ENCODE results near the gene GRAP. TPM values are rescaled to one million over a fixed set of nuclear protein-coding genes. Genes with fewer than 3 reads are reported as not detected.
"Not testable (repeated sequence)": the region's sequence is repeated elsewhere in the genome, so short reads cannot be mapped to it uniquely, and the experiment has no call there.

The GRAP gene
- total and polyA plus RNA-seq, 7 donors, result 0.71 to 2.2 (median 1.7) TPM

DNA sequence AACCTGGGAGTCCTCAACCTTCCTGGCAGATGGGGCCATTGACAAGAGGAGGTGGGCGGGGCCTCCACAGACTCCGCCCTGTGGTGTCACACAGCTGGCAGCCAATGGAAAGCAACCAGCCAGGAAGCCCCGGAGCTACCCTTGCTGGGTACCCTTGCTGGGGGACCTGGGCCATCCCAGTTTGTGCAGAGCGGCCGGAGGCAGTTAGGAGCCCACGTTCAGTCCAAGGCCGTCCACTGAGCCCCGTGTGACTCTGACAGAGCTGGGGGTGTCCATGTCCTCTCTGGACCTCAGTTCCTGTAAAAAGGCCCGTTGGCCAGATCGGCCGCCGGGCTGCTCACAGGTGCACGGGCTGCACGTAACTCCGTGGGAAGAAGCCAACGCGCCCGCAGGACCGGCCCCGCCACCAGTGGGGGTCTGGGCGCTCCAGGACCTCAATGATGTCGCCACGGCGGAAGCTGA lies 25.1 kb downstream of the GRAP start:
- intact Hi-C loops (cut with DNase I), result loop anchor here in 1 of 2 donors (10.0 kb wide), 1 partner anchor 57 kb away; no protein-coding TSS in a partner anchor
- no peaks in the 10 kb centered on the region for H3K4me1 ChIP-seq
- no peak overlapping the region for H3K4me3 ChIP-seq
- TF ChIP-seq, protein P1, sequence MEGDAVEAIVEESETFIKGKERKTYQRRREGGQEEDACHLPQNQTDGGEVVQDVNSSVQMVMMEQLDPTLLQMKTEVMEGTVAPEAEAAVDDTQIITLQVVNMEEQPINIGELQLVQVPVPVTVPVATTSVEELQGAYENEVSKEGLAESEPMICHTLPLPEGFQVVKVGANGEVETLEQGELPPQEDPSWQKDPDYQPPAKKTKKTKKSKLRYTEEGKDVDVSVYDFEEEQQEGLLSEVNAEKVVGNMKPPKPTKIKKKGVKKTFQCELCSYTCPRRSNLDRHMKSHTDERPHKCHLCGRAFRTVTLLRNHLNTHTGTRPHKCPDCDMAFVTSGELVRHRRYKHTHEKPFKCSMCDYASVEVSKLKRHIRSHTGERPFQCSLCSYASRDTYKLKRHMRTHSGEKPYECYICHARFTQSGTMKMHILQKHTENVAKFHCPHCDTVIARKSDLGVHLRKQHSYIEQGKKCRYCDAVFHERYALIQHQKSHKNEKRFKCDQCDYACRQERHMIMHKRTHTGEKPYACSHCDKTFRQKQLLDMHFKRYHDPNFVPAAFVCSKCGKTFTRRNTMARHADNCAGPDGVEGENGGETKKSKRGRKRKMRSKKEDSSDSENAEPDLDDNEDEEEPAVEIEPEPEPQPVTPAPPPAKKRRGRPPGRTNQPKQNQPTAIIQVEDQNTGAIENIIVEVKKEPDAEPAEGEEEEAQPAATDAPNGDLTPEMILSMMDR (IDR thresholded peaks at IDR 0.05), result no peak
- 88 to 92% (median 92%) methylated on average over 23 to 24 of the region's 24 CpGs for WGBS, 3 donors
- H3K27ac ChIP-seq, result no peak overlapping the region
- H3K9me3 ChIP-seq, result no peaks in the 10 kb centered on the region
- no peaks in the 10 kb centered on the region for H3K27me3 ChIP-seq (ENCODE audit: insufficient read depth in 3 of 3, low read length in 2 of 3)
- peak; percentile 32 to 45 for DNase-seq
- no peaks in the 10 kb centered on the region for H3K36me3 ChIP-seq (ENCODE audit: insufficient read depth in 1 of 2, low read depth in 1 of 2)
- peak in 2 of 4 donors; percentile 19 to 40 for ATAC-seq

DNA sequence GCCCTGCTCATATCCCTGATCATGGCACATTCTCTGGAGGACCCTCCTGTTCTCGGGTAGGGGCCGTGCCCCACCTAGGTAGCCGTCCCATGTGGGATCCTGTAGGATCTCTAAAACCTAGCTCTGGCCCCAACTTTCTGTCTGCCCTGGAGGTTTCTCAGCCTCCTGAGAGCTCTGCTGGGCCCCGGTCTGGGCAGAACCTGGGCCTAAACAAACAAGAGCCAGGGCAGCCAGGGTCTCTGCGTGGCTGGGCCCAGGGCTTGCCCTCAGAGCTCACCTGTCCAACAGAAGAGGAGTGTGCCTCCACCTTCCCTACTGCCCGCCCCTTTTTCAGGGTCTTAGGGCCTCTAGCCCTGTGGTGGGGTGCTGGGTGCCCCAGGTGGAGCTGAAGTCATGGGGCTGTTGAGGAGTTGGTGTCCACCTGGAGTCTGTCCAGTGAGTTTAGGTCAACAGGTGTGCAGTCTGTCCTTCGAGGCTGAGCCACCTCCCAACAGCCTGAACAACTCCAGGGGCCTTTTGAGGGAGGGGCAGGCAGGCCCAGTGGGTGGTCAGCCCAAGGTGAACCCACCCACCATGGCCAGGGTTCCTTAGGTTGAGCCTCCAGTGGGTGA lies 25.6 kb downstream of the GRAP start:
- H3K4me1 ChIP-seq; H3K27me3 ChIP-seq (ENCODE audit: insufficient read depth in 3 of 3, low read length in 2 of 3); H3K27ac ChIP-seq; H3K36me3 ChIP-seq (ENCODE audit: insufficient read depth in 1 of 2, low read depth in 1 of 2); H3K4me3 ChIP-seq; H3K9me3 ChIP-seq: not testable (repeated sequence)
- intact Hi-C loops (cut with DNase I), result loop anchor here in 1 of 2 donors (10.0 kb wide), 1 partner anchor 56 kb away; no protein-coding TSS in a partner anchor
- peak in 1 of 4 donors; percentile 14 for ATAC-seq
- 80 to 88% (median 86%) methylated on average over 7 of the region's 7 CpGs for WGBS, 3 donors
- DNase-seq, result peak; percentile 4 to 48

DNA sequence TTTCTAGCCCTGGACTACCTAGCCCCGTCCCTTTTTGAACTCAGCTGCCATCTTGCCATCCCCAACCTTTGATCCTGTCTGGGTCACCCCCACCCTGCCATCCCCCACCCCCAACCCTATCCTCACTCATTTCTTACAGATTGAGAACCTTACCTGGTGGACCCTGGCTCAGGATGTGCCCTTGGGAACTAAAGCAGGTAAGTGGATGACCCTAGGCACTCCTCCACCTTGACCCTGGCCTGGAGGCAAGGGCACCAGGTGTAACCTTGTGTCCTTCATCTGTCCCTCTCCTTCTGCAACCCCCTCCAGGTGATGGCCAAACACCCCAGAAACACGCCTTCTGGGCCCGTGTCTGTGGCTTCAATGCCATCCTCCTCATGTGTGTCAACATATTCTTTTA lies 26.7 kb downstream of the GRAP start:
- no peak for DNase-seq
- Histone ChIP-seq H3K4me1 (no peaks in the 10 kb centered on the region), H3K4me3 (no peak overlapping the region), H3K27ac (no peak overlapping the region), H3K27me3 (ENCODE audit: insufficient read depth in 3 of 3, low read length in 2 of 3) (no peaks in the 10 kb centered on the region), H3K36me3 (ENCODE audit: insufficient read depth in 1 of 2, low read depth in 1 of 2) (no peaks in the 10 kb centered on the region), H3K9me3 (no peaks in the 10 kb centered on the region)
- no peak for ATAC-seq
- TF ChIP-seq, protein P1 (IDR thresholded peaks at IDR 0.05), result no peak
- 87 to 90% (median 88%) methylated on average over 3 of the region's 3 CpGs for WGBS, 3 donors
- intact Hi-C loops (cut with DNase I), result loop anchor here in 1 of 2 donors (10.0 kb wide), 1 partner anchor 55 kb away; no protein-coding TSS in a partner anchor

GRCh38 chr17:19019041-19019941 lies 27.5 kb downstream of the GRAP start:
- Histone ChIP-seq H3K4me3 (no peak overlapping the region), H3K27ac (no peak overlapping the region), H3K4me1 (no peaks in the 10 kb centered on the region), H3K36me3 (ENCODE audit: insufficient read depth in 1 of 2, low read depth in 1 of 2) (no peaks in the 10 kb centered on the region), H3K9me3 (no peaks in the 10 kb centered on the region), H3K27me3 (ENCODE audit: insufficient read depth in 3 of 3, low read length in 2 of 3) (no peaks in the 10 kb centered on the region)
- intact Hi-C loops (cut with DNase I), result no loop called here
- DNase-seq (peak; percentile 14 to 35), ATAC-seq (no peak)
- 52 to 55% (median 53%) methylated on average over 26 to 27 of the region's 27 CpGs for whole genome bisulfite sequencing, 3 donors
- TF ChIP-seq, protein P1 (IDR thresholded peaks at IDR 0.05), result no peak

DNA sequence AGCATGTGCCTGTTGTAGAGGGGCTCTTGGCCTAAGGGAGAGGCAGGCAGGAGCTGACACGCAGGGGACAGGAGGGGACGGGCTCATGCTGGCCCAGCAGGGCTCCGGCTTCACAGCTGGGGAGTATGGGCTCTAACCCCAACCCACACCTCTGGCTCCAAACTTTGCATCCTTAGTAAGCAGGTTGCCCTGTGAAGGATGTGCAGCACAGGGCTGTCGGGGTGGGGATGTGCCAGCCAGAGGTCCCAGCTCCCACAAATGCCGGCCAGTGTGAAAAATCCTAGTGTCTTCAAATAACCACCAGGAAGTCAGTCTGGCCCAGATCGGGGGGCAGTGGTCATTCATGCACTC lies 28.2 kb downstream of the GRAP start:
- no peak for ATAC-seq
- no peaks in the 10 kb centered on the region for H3K4me1 ChIP-seq
- WGBS, 3 donors, result 71 to 83% (median 81%) methylated on average over 6 of the region's 6 CpGs

More for the DNA sequence above, 28.2 kb downstream of the GRAP start:
- Histone ChIP-seq H3K9me3 (no peaks in the 10 kb centered on the region), H3K27me3 (ENCODE audit: insufficient read depth in 3 of 3, low read length in 2 of 3) (no peaks in the 10 kb centered on the region), H3K36me3 (ENCODE audit: insufficient read depth in 1 of 2, low read depth in 1 of 2) (no peaks in the 10 kb centered on the region), H3K27ac (no peak overlapping the region), H3K4me3 (no peak overlapping the region)
- DNase-seq, result peak; percentile 4 to 35
- TF ChIP-seq, protein P1 (IDR thresholded peaks at IDR 0.05), result no peak
- intact Hi-C loops (cut with DNase I), result no loop called here
